Osteocyte (in vitro differentiated cells): ENCODE measurements around the gene PELI2. TPM values are rescaled to one million over a fixed set of nuclear protein-coding genes. Genes with fewer than 3 reads are reported as not detected.
A peak's percentile ranks its signal among the peaks of the same experiment; 100 is the strongest.

ENCODE experiments used
- DNase-seq: peaks from one replicate; pipeline ENCODE4 v3.0.0; 2021; ENCODE audit warnings: mixed read lengths; ENCODE audit not compliant: unreplicated experiment; ENCODE audit errors: extremely low spot score
- H3K27ac Mint-ChIP-seq: one replicate; pipeline ENCODE4 v1.8.0; 2021; ENCODE audit warnings: mild to moderate bottlenecking, mixed read lengths; ENCODE audit not compliant: unreplicated experiment
- H3K27me3 Mint-ChIP-seq: one replicate; pipeline ENCODE4 v1.8.0; 2021; ENCODE audit warnings: mixed read lengths; ENCODE audit not compliant: unreplicated experiment
- H3K36me3 Mint-ChIP-seq: one replicate; pipeline ENCODE4 v1.8.0; 2021; ENCODE audit warnings: mixed read lengths; ENCODE audit not compliant: unreplicated experiment
- H3K4me1 Mint-ChIP-seq: one replicate; pipeline ENCODE4 v1.8.0; 2021; ENCODE audit warnings: mixed read lengths; ENCODE audit not compliant: unreplicated experiment
- H3K4me3 Mint-ChIP-seq: one replicate; pipeline ENCODE4 v1.8.0; 2021; ENCODE audit warnings: mild to moderate bottlenecking, moderate library complexity, mixed read lengths; ENCODE audit not compliant: unreplicated experiment
- H3K9me3 Mint-ChIP-seq: one replicate; pipeline ENCODE4 v1.8.0; 2021; ENCODE audit warnings: mixed read lengths; ENCODE audit not compliant: unreplicated experiment
- total RNA-seq: library from RNA; stranded (reverse); gene quantifications from 2 replicates; pipeline ENCODE4 v1.2.1, GENCODE V29; 2021
- TF ChIP-seq, protein P1 (sequence below): fragments of 200-600 bp; sonication (generic); IDR thresholded peaks from 2 replicates; pipeline ENCODE4 v1.5.0; 2021; ENCODE audit warnings: antibody characterized with exemption, mild to moderate bottlenecking, moderate library complexity

The PELI2 gene
- total RNA-seq, 1 donor from 2014 or later: 15.0 TPM

DNA sequence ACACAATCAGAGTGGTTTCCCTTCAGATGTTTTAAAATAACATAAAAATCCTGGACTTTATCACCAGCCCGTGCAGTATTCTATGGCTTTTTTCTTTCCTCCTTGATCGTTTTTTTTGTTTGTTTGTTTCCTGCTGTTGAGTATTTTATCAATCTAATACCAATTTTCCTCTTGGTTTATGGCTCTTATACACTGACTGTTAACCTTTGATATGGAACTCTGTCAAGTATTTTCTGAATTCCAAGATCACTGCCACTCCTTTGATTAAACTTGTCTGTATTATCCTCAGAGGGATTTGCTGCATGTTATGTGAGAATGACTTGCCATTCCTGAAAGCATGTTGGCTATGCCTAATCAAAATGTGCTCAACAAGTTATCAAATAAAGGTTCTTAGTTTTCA, 88.4 kb downstream of the PELI2 start:
- Mint-ChIP-seq H3K36me3 (no peaks in the 10 kb centered on the region), H3K4me3 (no peak overlapping the region), H3K4me1 (peaks cover 8% of the 10 kb centered on the region), H3K27me3 (no peaks in the 10 kb centered on the region), H3K27ac (no peak overlapping the region), H3K9me3 (no peaks in the 10 kb centered on the region)
- no peak for DNase-seq
- TF ChIP-seq, protein P1, sequence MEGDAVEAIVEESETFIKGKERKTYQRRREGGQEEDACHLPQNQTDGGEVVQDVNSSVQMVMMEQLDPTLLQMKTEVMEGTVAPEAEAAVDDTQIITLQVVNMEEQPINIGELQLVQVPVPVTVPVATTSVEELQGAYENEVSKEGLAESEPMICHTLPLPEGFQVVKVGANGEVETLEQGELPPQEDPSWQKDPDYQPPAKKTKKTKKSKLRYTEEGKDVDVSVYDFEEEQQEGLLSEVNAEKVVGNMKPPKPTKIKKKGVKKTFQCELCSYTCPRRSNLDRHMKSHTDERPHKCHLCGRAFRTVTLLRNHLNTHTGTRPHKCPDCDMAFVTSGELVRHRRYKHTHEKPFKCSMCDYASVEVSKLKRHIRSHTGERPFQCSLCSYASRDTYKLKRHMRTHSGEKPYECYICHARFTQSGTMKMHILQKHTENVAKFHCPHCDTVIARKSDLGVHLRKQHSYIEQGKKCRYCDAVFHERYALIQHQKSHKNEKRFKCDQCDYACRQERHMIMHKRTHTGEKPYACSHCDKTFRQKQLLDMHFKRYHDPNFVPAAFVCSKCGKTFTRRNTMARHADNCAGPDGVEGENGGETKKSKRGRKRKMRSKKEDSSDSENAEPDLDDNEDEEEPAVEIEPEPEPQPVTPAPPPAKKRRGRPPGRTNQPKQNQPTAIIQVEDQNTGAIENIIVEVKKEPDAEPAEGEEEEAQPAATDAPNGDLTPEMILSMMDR: no peak

DNA sequence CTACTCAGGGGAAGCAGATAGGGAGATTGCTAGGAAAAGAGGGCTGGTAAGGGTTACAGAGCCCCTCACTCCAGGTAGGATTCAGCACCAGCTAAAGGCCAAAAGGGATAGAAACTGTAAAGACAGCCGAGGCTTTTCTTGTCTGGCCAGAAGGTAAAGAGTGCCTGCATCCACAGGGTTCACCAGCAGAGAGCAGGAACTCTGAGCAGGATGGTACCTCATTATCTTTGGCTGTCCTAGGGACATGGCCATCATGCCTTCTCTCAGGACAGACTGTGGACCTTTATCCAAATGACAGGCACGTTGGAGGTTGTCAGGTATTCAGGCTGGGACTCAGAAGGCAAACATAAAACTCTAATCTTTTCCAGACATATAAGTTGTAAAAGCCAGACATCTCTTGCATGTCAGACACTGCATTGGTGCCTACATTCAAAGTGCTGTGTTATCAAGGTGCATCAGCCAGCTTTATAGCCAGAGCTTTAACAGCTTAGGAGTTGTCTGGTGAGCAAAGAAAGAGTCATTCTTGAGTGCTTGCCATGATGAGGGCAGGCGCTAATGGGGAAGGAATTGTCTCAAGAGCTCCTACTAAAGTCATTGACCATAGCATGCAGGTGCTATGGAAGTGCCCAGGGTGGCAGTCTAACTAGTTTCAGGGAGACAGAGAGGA, 89.5 kb downstream of the PELI2 start:
- no peaks in the 10 kb centered on the region for H3K27me3 Mint-ChIP-seq
- no peaks in the 10 kb centered on the region for H3K9me3 Mint-ChIP-seq
- DNase-seq: peak; percentile 13
- peaks cover 8% of the 10 kb centered on the region for H3K4me1 Mint-ChIP-seq
- H3K27ac Mint-ChIP-seq: no peak overlapping the region
- no peak overlapping the region for H3K4me3 Mint-ChIP-seq
- TF ChIP-seq, protein P1: no peak
- H3K36me3 Mint-ChIP-seq: peaks cover 2% of the 10 kb centered on the region

- H3K36me3 Mint-ChIP-seq: peaks cover 2% of the 10 kb centered on the region
- H3K4me3 Mint-ChIP-seq: no peak overlapping the region
- H3K4me1 Mint-ChIP-seq: peaks cover 8% of the 10 kb centered on the region
- H3K27me3 Mint-ChIP-seq: no peaks in the 10 kb centered on the region
- DNase-seq: no peak
- TF ChIP-seq, protein P1: no peak
- no peak overlapping the region for H3K27ac Mint-ChIP-seq
- H3K9me3 Mint-ChIP-seq: no peaks in the 10 kb centered on the region
Measured at GRCh38 chr14:56208520-56208919, 90.3 kb downstream of the PELI2 start.

DNA sequence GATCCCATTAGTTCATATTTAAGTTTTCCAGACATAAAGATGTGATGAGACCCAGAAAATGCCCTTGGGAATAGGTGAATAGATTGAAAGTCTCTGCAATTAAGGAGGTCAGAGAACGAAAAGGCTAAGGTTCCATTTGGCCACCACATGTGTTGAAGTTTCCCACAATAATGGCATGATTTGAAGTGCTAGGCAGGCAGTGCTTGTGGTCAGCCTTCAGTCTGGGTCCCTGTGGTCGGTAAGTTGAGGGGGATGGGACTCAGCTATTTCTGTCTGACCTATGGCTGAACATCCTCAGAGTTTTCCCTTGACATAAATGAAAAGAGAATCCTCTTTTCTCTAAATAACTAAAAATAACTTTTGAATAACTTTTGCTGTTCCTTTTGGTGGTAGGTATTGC, 92.4 kb downstream of the PELI2 start:
- H3K4me3 Mint-ChIP-seq: no peak overlapping the region
- no peak for DNase-seq

DNA sequence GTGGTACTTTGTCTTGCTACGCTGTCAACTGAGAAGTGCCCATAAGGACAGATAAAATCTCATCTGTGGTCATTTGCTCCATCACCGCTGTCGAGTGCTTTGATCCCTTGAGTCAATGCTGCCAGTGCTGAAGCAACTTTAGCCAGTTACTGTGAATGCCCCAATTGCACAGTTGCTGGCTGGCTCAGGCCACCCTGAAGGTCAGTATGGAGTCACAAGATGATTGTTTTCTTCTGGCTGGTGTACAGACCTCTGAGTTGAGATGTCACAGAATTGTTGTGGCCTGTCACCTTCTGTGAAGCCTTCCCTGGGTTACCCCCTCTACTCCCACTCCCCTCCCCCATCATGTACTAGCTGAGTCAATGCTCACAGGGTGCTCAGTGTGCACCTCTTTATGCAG, 92.9 kb downstream of the PELI2 start:
- TF ChIP-seq, protein P1: no peak
- Mint-ChIP-seq H3K4me3 (no peak overlapping the region), H3K36me3 (peaks cover 2% of the 10 kb centered on the region), H3K27me3 (no peaks in the 10 kb centered on the region), H3K27ac (no peak overlapping the region), H3K9me3 (no peaks in the 10 kb centered on the region), H3K4me1 (peaks cover 8% of the 10 kb centered on the region)
- no peak for DNase-seq

More for the DNA sequence above, 92.4 kb downstream of the PELI2 start:
- H3K36me3 Mint-ChIP-seq: peaks cover 2% of the 10 kb centered on the region
- TF ChIP-seq, protein P1: no peak
- no peaks in the 10 kb centered on the region for H3K27me3 Mint-ChIP-seq
- no peaks in the 10 kb centered on the region for H3K9me3 Mint-ChIP-seq
- peaks cover 8% of the 10 kb centered on the region for H3K4me1 Mint-ChIP-seq
- H3K27ac Mint-ChIP-seq: no peak overlapping the region
